ENCODE results near the gene SMIM43. TPM values are rescaled to one million over a fixed set of nuclear protein-coding genes. Genes with fewer than 3 reads are reported as not detected.
A peak's percentile ranks its signal among the peaks of the same experiment; 100 is the strongest.

SMIM43 gene
- total RNA-seq, 2 donors from 2014 or later = not detected

GRCh38 chr4:121711263-121712000, 53.5 kb downstream of the SMIM43 start:
- H3K36me3 ChIP-seq = no peaks in the 10 kb centered on the region
- no peaks in the 10 kb centered on the region for H3K9me3 ChIP-seq
- H3K27ac ChIP-seq = peak overlapping the region; percentile 77 to 78
- H3K27me3 ChIP-seq (replicated peaks; ENCODE audit: insufficient read depth) = no peaks in the 10 kb centered on the region
- DNase-seq (ENCODE audit: low spot score) = peak; percentile 79
- TF ChIP-seq CTCF (IDR thresholded peaks at IDR 0.05) = no peak
- H3K4me3 ChIP-seq = peak overlapping the region; percentile 68
- peak; percentile 93 for ATAC-seq (ENCODE audit: insufficient number of reproducible peaks, low FRiP score, low read depth)
- peaks cover 7% of the 10 kb centered on the region in 2 donors for H3K4me1 ChIP-seq (ENCODE audit: control insufficient read depth in 1 of 2, low read depth in 2 of 2)

DNA sequence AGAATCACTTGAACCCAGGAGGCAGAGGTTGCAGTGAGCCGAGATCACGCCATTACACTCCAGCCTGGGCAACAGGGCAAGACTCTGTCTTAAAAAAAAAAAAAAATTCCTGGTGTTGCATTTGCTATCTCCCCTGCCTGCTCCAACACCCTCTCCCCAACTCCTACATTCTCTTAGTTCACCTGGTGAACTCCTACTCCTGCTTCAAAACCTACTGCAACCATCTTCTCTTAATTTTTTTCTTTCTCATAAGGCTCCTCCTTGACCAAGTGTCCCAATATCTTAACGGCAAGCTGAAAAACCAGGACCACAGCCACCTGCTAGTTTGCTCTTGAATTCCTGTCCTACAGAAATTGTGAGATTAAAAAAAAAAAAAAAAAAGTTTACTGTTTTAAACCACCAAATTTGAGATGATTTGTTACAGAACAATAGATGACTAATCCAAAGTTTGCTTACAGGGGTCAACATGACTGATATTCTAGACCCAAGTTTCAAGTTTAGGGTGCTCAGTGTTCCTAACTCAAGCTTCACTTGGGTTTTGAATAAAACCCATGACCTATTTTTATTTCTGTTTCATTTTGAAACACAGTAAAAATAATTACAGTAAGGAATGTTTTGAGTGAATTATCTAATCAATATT, 55.1 kb downstream of the SMIM43 start:
- H3K27me3 ChIP-seq (replicated peaks; ENCODE audit: insufficient read depth) = no peaks in the 10 kb centered on the region
- peaks cover 7% of the 10 kb centered on the region in 2 donors for H3K4me1 ChIP-seq (ENCODE audit: control insufficient read depth in 1 of 2, low read depth in 2 of 2)
- H3K27ac ChIP-seq = no peak overlapping the region
- no peak for DNase-seq (ENCODE audit: low spot score)
- no peaks in the 10 kb centered on the region for H3K36me3 ChIP-seq
- no peak overlapping the region for H3K4me3 ChIP-seq
- H3K9me3 ChIP-seq = no peaks in the 10 kb centered on the region
- TF ChIP-seq CTCF (IDR thresholded peaks at IDR 0.05) = no peak
- no peak for ATAC-seq (ENCODE audit: insufficient number of reproducible peaks, low FRiP score, low read depth)

Other genes starting within 250 kb of the SMIM43 start
- gene ANXA5, start 68.2 kb downstream of the SMIM43 start, total RNA-seq = 100 to 1,000 TPM; 401 to 458 TPM
- 10 to 100 TPM; 25.3 to 27.8 TPM for gene EXOSC9, start 36.2 kb upstream of the SMIM43 start, total RNA-seq
- 1 to 10 TPM; 2.4 to 2.5 TPM for gene CCNA2, start 58.7 kb upstream of the SMIM43 start, total RNA-seq
- 10 to 100 TPM; 10.2 to 13.8 TPM for gene BBS7, start 105.3 kb upstream of the SMIM43 start, total RNA-seq
- gene TRPC3, start 186.9 kb upstream of the SMIM43 start, total RNA-seq = under 1 TPM; 0.27 to 0.78 TPM

Data from thoracic aorta (tissue), 2 donors.